ENCODE data around the gene KLK15. TPM values are rescaled to one million over a fixed set of nuclear protein-coding genes. Genes with fewer than 3 reads are reported as not detected.
A peak's percentile ranks its signal among the peaks of the same experiment; 100 is the strongest.

KLK15 gene
- total and polyA plus RNA-seq, 2 of the 8 experiments (the other 6 are each of a cell fraction or from before 2014, with no cell fraction given) = not detected

- Histone ChIP-seq H2AK5ac (ENCODE audit: low read depth, low read length) (no peak overlapping the region), H3K23ac (ENCODE audit: insufficient read length) (no peak overlapping the region), H3K4me1 (replicated peaks in 1 of 4; ENCODE audit: control insufficient read depth in 3 of 4, insufficient read depth in 4 of 4, low read length in 3 of 4) (peaks cover 2 to 7% (median 4%) of the 10 kb centered on the region in 4 experiments; a peak in 5 of 7 replicates), H3K14ac (ENCODE audit: insufficient read length) (no peak overlapping the region), H3K56ac (replicated peaks; ENCODE audit: insufficient read length, low read depth, low read length) (no peak overlapping the region), H3K9me3 (ENCODE audit: insufficient read depth in 2 of 2, low read depth in 1 of 2, low read length in 1 of 2) (no peaks in the 10 kb centered on the region), H4K8ac (ENCODE audit: extremely low read depth, insufficient read depth, low read length) (0 out of 2 replicates have a peak overlapping the region, but pooled peaks have one; percentile 60), H3K36me3 (ENCODE audit: control insufficient read depth in 2 of 4, insufficient read depth in 4 of 4, low read length in 3 of 4) (no peaks in the 10 kb centered on the region), H2BK20ac (ENCODE audit: low read length) (no peak overlapping the region), H2BK12ac (ENCODE audit: low read depth, low read length) (no peak overlapping the region), H4K91ac (replicated peaks; ENCODE audit: insufficient read length, low read length) (no peak overlapping the region), H3K4me2 (ENCODE audit: insufficient read depth in 1 of 2, low read depth in 2 of 2, low read length in 2 of 2) (no peak overlapping the region), H2BK5ac (ENCODE audit: low read depth, low read length) (no peak overlapping the region), H3K4ac (replicated peaks; ENCODE audit: insufficient read length, low read depth, low read length) (no peak overlapping the region), H3K18ac (ENCODE audit: extremely low read depth, low read length) (no peak overlapping the region), H3K4me3 (ENCODE audit: extremely low read depth in 1 of 4, insufficient read depth in 2 of 4, low read depth in 3 of 4, low read length in 4 of 4) (no peak overlapping the region), H2AFZ (ENCODE audit: low read length) (no peak overlapping the region), H3K79me1 (ENCODE audit: low read depth, low read length) (no peaks in the 10 kb centered on the region), H4K20me1 (replicated peaks in 1 of 2; ENCODE audit: control insufficient read depth in 1 of 2, insufficient read depth in 2 of 2, low read length in 2 of 2) (peaks cover 0 to 2% of the 10 kb centered on the region in 2 experiments), H2BK120ac (replicated peaks; ENCODE audit: low read depth, low read length) (no peak overlapping the region), H3K23me2 (ENCODE audit: low read depth, low read length) (peaks cover 4% of the 10 kb centered on the region; the same call in 1 of the 2 replicates), H3K9ac (replicated peaks in 1 of 4; ENCODE audit: extremely low read depth in 1 of 4, low read depth in 3 of 4, low read length in 3 of 4) (no peak overlapping the region), H3K27ac (ENCODE audit: low read depth, low read length) (no peak overlapping the region), H4K5ac (ENCODE audit: insufficient read length, low read depth, low read length) (no peak overlapping the region), H3K27me3 (replicated peaks in 1 of 4; ENCODE audit: control insufficient read depth in 3 of 4, extremely low read depth in 1 of 4, insufficient read depth in 3 of 4, low read length in 3 of 4) (peaks cover 3 to 51% (median 34%) of the 10 kb centered on the region in 4 experiments), H3K79me2 (ENCODE audit: control insufficient read depth in 1 of 2, insufficient read depth in 2 of 2, low read length in 2 of 2) (no peaks in the 10 kb centered on the region), H2BK15ac (ENCODE audit: low read length) (no peak overlapping the region)
- 82% methylated on average over 16 of the region's 16 CpGs; no CpG with 5 or more reads in 1 of the 2 experiments for WGBS, 2 experiments (ENCODE audit: extremely low coverage in 1 of 2, insufficient coverage in 1 of 2, insufficient read length in 1 of 2, insufficient replicate concordance in 2 of 2, low coverage in 1 of 2, low lambda C conversion rate in 2 of 2, missing lambda C conversion rate in 1 of 2)
- DNase-seq (ENCODE audit: low read depth in 1 of 2, low spot score in 2 of 2) (no peak), FAIRE-seq (no peak)
- ChIA-PET CTCF (ENCODE audit: partially characterized antibody) (interaction anchor here (0.7 to 10.2 kb wide), 12 partner anchors 14 to 243 kb away, joined by 3 to 170 read pairs (median 4); partner anchors contain the start of genes CLEC11A and SHANK1), POLR2A (ENCODE audit: partially characterized antibody) (interaction anchor here (0.7 to 9.7 kb wide), 6 partner anchors 7 to 78 kb away, joined by 3 to 110 read pairs (median 3); partner anchors contain the start of gene ACP4)
- TF ChIP-seq PHF8 (conservative IDR thresholded peaks at IDR 0.05; ENCODE audit: low read depth, low read length) (no peak), CBX8 (IDR thresholded peaks at IDR 0.05; ENCODE audit: borderline replicate concordance, low read depth, low read length) (no peak)
Observed at GRCh38 chr19:50780753-50781435, 52.5 kb downstream of the KLK15 start.

Data from H1 (cell line).